ENCODE results near the gene CROCC. TPM values are rescaled to one million over a fixed set of nuclear protein-coding genes. Genes with fewer than 3 reads are reported as not detected.
"Not testable (repeated sequence)": the region's sequence is repeated elsewhere in the genome, so short reads cannot be mapped to it uniquely, and the experiment has no call there.

Gene CROCC
- total RNA-seq: 23.4 and 27.0 TPM in 2 replicates

GRCh38 chr1:16921391-16922185 lies at the start of gene CROCC:
TSS of gene CROCC (plus strand) at chr1:16921931. CDS start at chr1:16922019, 88 bp downstream.
- H3K4me1 Mint-ChIP-seq: peaks cover 16% of the 10 kb centered on the region
- intact Hi-C loops (cut with micrococcal nuclease): no loop called here
- no peaks in the 10 kb centered on the region for H3K9me3 Mint-ChIP-seq
- DNase-seq: peak; percentile 84
- peak within 1 kb of the TSS; percentile 74 for H3K4me3 Mint-ChIP-seq
- no peaks in the 10 kb centered on the region for H3K27me3 Mint-ChIP-seq
- H3K27ac Mint-ChIP-seq: peak within 1 kb of the TSS; percentile 70
- H3K36me3 Mint-ChIP-seq (ENCODE audit: low read depth): no peaks in the 10 kb centered on the region

- H3K27ac Mint-ChIP-seq; intact Hi-C loops (cut with micrococcal nuclease); H3K4me1 Mint-ChIP-seq; H3K9me3 Mint-ChIP-seq; H3K36me3 Mint-ChIP-seq (ENCODE audit: low read depth): not testable (repeated sequence)
- peaks cover 39% of the 10 kb centered on the region for H3K27me3 Mint-ChIP-seq
- H3K4me3 Mint-ChIP-seq: peak overlapping the region; percentile 53
- DNase-seq: peak; percentile 59
Measured at GRCh38 chr1:16872152-16873075, 49.3 kb upstream of the CROCC start.

GRCh38 chr1:16873076-16873879 lies 48.5 kb upstream of the CROCC start:
- intact Hi-C loops (cut with micrococcal nuclease); H3K27ac Mint-ChIP-seq; H3K4me1 Mint-ChIP-seq; H3K9me3 Mint-ChIP-seq; H3K36me3 Mint-ChIP-seq (ENCODE audit: low read depth): not testable (repeated sequence)
- peak; percentile 77 for DNase-seq
- Mint-ChIP-seq H3K27me3 (peaks cover 41% of the 10 kb centered on the region), H3K4me3 (peak overlapping the region; percentile 26)

- H3K4me1 Mint-ChIP-seq; H3K9me3 Mint-ChIP-seq; H3K27ac Mint-ChIP-seq; H3K4me3 Mint-ChIP-seq; intact Hi-C loops (cut with micrococcal nuclease); H3K36me3 Mint-ChIP-seq (ENCODE audit: low read depth): not testable (repeated sequence)
- peak; percentile 43 for DNase-seq
- H3K27me3 Mint-ChIP-seq: peaks cover 52% of the 10 kb centered on the region
Measured at GRCh38 chr1:16874968-16875765, 46.6 kb upstream of the CROCC start.

- H3K4me3 Mint-ChIP-seq; H3K27ac Mint-ChIP-seq; intact Hi-C loops (cut with micrococcal nuclease); H3K9me3 Mint-ChIP-seq; H3K4me1 Mint-ChIP-seq; H3K36me3 Mint-ChIP-seq (ENCODE audit: low read depth): not testable (repeated sequence)
- peak; percentile 37 for DNase-seq
- peaks cover 64% of the 10 kb centered on the region for H3K27me3 Mint-ChIP-seq
Measured at GRCh38 chr1:16881742-16882141, 40.0 kb upstream of the CROCC start.

GRCh38 chr1:16882986-16883385 lies 38.7 kb upstream of the CROCC start:
- Mint-ChIP-seq H3K4me3 (no peak overlapping the region), H3K9me3 (no peaks in the 10 kb centered on the region), H3K27me3 (peaks cover 67% of the 10 kb centered on the region), H3K4me1 (no peaks in the 10 kb centered on the region), H3K36me3 (ENCODE audit: low read depth) (no peaks in the 10 kb centered on the region), H3K27ac (no peak overlapping the region)
- intact Hi-C loops (cut with micrococcal nuclease): no loop called here
- peak; percentile 41 for DNase-seq

- H3K36me3 Mint-ChIP-seq (ENCODE audit: low read depth); H3K9me3 Mint-ChIP-seq; H3K27ac Mint-ChIP-seq; H3K4me1 Mint-ChIP-seq; intact Hi-C loops (cut with micrococcal nuclease); H3K4me3 Mint-ChIP-seq: not testable (repeated sequence)
- peak; percentile 37 for DNase-seq
- peaks cover 74% of the 10 kb centered on the region for H3K27me3 Mint-ChIP-seq
Measured at GRCh38 chr1:16884487-16884886, 37.2 kb upstream of the CROCC start.

- intact Hi-C loops (cut with micrococcal nuclease): no loop called here
- H3K4me1 Mint-ChIP-seq: peaks cover 14% of the 10 kb centered on the region
- peaks cover 81% of the 10 kb centered on the region for H3K27me3 Mint-ChIP-seq
- H3K4me3 Mint-ChIP-seq: no peak overlapping the region
- no peak overlapping the region for H3K27ac Mint-ChIP-seq
- DNase-seq: peak; percentile 56
- H3K36me3 Mint-ChIP-seq (ENCODE audit: low read depth): no peaks in the 10 kb centered on the region
- no peaks in the 10 kb centered on the region for H3K9me3 Mint-ChIP-seq
Measured at GRCh38 chr1:16886860-16887605, 34.7 kb upstream of the CROCC start.

GRCh38 chr1:16888860-16889816 lies 32.6 kb upstream of the CROCC start:
- Mint-ChIP-seq H3K27me3 (peaks cover 70% of the 10 kb centered on the region), H3K4me1 (peaks cover 14% of the 10 kb centered on the region), H3K9me3 (no peaks in the 10 kb centered on the region), H3K4me3 (peak overlapping the region; percentile 83), H3K27ac (peak overlapping the region; percentile 80), H3K36me3 (ENCODE audit: low read depth) (no peaks in the 10 kb centered on the region)
- intact Hi-C loops (cut with micrococcal nuclease): no loop called here
- peak; percentile 80 for DNase-seq

GRCh38 chr1:16890539-16891021 lies 31.2 kb upstream of the CROCC start:
- Mint-ChIP-seq H3K4me3 (peak overlapping the region; percentile 83), H3K4me1 (peaks cover 23% of the 10 kb centered on the region), H3K27me3 (peaks cover 63% of the 10 kb centered on the region)
- H3K27ac Mint-ChIP-seq; H3K36me3 Mint-ChIP-seq (ENCODE audit: low read depth); intact Hi-C loops (cut with micrococcal nuclease); H3K9me3 Mint-ChIP-seq: not testable (repeated sequence)
- peak; percentile 48 for DNase-seq

GRCh38 chr1:16891057-16891456 lies 30.7 kb upstream of the CROCC start:
- H3K27me3 Mint-ChIP-seq: peaks cover 60% of the 10 kb centered on the region
- peaks cover 26% of the 10 kb centered on the region for H3K4me1 Mint-ChIP-seq
- DNase-seq; H3K4me3 Mint-ChIP-seq; H3K36me3 Mint-ChIP-seq (ENCODE audit: low read depth); H3K27ac Mint-ChIP-seq; intact Hi-C loops (cut with micrococcal nuclease); H3K9me3 Mint-ChIP-seq: not testable (repeated sequence)
